ENCODE data around the gene MAPRE2.

DNA sequence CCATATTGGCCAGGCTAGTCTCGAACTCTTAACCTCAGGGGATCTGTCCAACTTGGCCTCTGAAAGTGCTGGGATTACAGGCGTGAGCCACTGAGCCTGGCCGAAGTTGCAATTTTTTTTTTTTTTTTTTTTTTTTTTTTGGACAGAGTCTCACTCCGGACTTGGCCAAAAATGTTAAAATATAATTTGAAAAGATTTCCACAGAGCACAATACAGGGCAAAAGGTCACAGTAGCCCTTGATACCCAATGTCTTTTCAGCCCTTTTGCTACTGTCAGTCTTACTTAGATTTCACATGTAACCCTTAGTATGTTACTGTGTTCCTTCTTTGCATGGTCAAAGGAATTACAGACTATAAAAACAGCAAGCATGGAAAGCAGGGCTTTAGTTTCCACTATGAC is 42.6 kb upstream of the MAPRE2 start:
- TF ChIP-seq, protein P1, sequence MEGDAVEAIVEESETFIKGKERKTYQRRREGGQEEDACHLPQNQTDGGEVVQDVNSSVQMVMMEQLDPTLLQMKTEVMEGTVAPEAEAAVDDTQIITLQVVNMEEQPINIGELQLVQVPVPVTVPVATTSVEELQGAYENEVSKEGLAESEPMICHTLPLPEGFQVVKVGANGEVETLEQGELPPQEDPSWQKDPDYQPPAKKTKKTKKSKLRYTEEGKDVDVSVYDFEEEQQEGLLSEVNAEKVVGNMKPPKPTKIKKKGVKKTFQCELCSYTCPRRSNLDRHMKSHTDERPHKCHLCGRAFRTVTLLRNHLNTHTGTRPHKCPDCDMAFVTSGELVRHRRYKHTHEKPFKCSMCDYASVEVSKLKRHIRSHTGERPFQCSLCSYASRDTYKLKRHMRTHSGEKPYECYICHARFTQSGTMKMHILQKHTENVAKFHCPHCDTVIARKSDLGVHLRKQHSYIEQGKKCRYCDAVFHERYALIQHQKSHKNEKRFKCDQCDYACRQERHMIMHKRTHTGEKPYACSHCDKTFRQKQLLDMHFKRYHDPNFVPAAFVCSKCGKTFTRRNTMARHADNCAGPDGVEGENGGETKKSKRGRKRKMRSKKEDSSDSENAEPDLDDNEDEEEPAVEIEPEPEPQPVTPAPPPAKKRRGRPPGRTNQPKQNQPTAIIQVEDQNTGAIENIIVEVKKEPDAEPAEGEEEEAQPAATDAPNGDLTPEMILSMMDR (conservative IDR thresholded peaks at IDR 0.05; ENCODE audit: low read depth, low read length): no peak
- no peak for TF ChIP-seq EZH2 (IDR thresholded peaks at IDR 0.05; ENCODE audit: borderline replicate concordance, low read depth, low read length, poor library complexity, severe bottlenecking)
